HG02943 (cell line): Measurements from ENCODE around the gene TMEM259.

ENCODE experiments used
- ATAC-seq: cut with Tn5 transposase; IDR thresholded peaks from one replicate; pipeline ENCODE4 v1.9.1; 2021; ENCODE audit warnings: mild to moderate bottlenecking, low read depth, moderate library complexity; ENCODE audit not compliant: unreplicated experiment

TMEM259 gene

GRCh38 chr19:1017906-1018305 lies 3.0 kb downstream of the TMEM259 start:
- no peak for ATAC-seq

- ATAC-seq = no peak
Observed at GRCh38 chr19:1017115-1017905, 3.6 kb downstream of the TMEM259 start.

GRCh38 chr19:1016647-1017114 lies 4.2 kb downstream of the TMEM259 start:
- no peak for ATAC-seq

- ATAC-seq = no peak
Observed at GRCh38 chr19:1015782-1016646, 4.9 kb downstream of the TMEM259 start.

GRCh38 chr19:1015061-1015781 lies 5.7 kb downstream of the TMEM259 start:
- no peak for ATAC-seq

- no peak for ATAC-seq
Observed at GRCh38 chr19:1014161-1015060, 6.5 kb downstream of the TMEM259 start.

GRCh38 chr19:1013218-1013617 lies 7.7 kb downstream of the TMEM259 start:
- ATAC-seq = no peak

- no peak for ATAC-seq
Observed at GRCh38 chr19:1012334-1012733, 8.6 kb downstream of the TMEM259 start.

GRCh38 chr19:1011831-1012333 lies 9.0 kb downstream of the TMEM259 start:
- no peak for ATAC-seq

GRCh38 chr19:1010586-1011510 lies 10.1 kb downstream of the TMEM259 start:
- ATAC-seq = no peak

GRCh38 chr19:1009981-1010538 lies 10.9 kb downstream of the TMEM259 start:
- ATAC-seq = no peak

GRCh38 chr19:1009041-1009980 lies 11.6 kb downstream of the TMEM259 start:
- no peak for ATAC-seq

GRCh38 chr19:1008268-1009040 lies 12.5 kb downstream of the TMEM259 start:
- no peak for ATAC-seq

- no peak for ATAC-seq
Observed at GRCh38 chr19:1007399-1008251, 13.3 kb downstream of the TMEM259 start.

- ATAC-seq = no peak
Observed at GRCh38 chr19:1006711-1007398, 14.1 kb downstream of the TMEM259 start.
